ENCODE results near the gene SLC13A2. TPM values are rescaled to one million over a fixed set of nuclear protein-coding genes. Genes with fewer than 3 reads are reported as not detected.

The SLC13A2 gene
- total and polyA plus RNA-seq, 2 of the 4 experiments (the other 2 are of a cell fraction) = not detected

DNA sequence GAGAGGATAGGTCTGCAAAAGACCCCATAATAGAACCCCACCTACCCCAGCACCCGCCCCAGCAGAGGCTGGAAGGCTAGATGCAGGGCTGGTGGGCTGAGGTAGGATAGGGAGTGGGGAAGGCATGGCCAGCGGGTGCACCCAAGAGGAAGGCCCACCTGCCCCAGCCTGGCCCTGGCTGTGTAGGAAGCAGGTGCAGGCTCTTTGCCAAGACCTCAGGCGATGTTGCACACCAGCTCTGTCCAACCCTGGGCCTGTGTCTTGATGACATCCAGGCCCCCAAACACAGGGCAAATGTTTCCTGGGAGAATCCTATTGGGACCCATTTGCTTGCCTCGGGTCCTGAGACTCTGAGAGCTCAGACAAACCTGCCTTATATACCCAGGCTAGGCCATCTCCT, 66.8 kb downstream of the SLC13A2 start:
- no peak overlapping the region for H4K91ac ChIP-seq (ENCODE audit: insufficient read depth, low read depth, low read length)
- no peaks in the 10 kb centered on the region for H3K4me1 ChIP-seq (ENCODE audit: control insufficient read depth, insufficient read depth, low read length)
- H4K8ac ChIP-seq (ENCODE audit: low read depth in 2 of 2, low read length in 2 of 2) = no peak overlapping the region
- H2AFZ ChIP-seq (replicated peaks; ENCODE audit: low read length, poor library complexity) = no peak overlapping the region
- no peaks in the 10 kb centered on the region for H3K9me3 ChIP-seq (ENCODE audit: control insufficient read depth, insufficient read depth, low read length)
- TF ChIP-seq, protein P1, sequence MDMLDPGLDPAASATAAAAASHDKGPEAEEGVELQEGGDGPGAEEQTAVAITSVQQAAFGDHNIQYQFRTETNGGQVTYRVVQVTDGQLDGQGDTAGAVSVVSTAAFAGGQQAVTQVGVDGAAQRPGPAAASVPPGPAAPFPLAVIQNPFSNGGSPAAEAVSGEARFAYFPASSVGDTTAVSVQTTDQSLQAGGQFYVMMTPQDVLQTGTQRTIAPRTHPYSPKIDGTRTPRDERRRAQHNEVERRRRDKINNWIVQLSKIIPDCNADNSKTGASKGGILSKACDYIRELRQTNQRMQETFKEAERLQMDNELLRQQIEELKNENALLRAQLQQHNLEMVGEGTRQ (IDR thresholded peaks at IDR 0.05; ENCODE audit: low read depth, low read length) = no peak
- TF ChIP-seq RAD21 (IDR thresholded peaks at IDR 0.05; ENCODE audit: low read length) = no peak
- no peak for TF ChIP-seq RFX5 (IDR thresholded peaks at IDR 0.05; ENCODE audit: low read depth, low read length)
- TF ChIP-seq SMC3 (IDR thresholded peaks at IDR 0.05; ENCODE audit: low read depth, low read length) = no peak
- TF ChIP-seq MAFK (IDR thresholded peaks at IDR 0.05; ENCODE audit: low read depth, low read length) = no peak
- no peak for TF ChIP-seq CEBPB (IDR thresholded peaks at IDR 0.05; ENCODE audit: low read depth, low read length)
- no peak for TF ChIP-seq CHD1 (IDR thresholded peaks at IDR 0.05; ENCODE audit: low read depth, low read length)
- TF ChIP-seq POLR2A (IDR thresholded peaks at IDR 0.05; ENCODE audit: low read depth, low read length) = no peak
- no peak for TF ChIP-seq NFE2L2 (IDR thresholded peaks at IDR 0.05; ENCODE audit: low read depth, low read length)
- no peak for TF ChIP-seq FOS (IDR thresholded peaks at IDR 0.05; ENCODE audit: low read depth, low read length)
- TF ChIP-seq BHLHE40 (IDR thresholded peaks at IDR 0.05; ENCODE audit: low read depth, low read length) = no peak
- TF ChIP-seq RCOR1 (IDR thresholded peaks at IDR 0.05; ENCODE audit: insufficient replicate concordance, low read length) = no peak
- TF ChIP-seq MXI1 (IDR thresholded peaks at IDR 0.05; ENCODE audit: borderline replicate concordance, low read depth, low read length) = no peak
- H3K14ac ChIP-seq (replicated peaks; ENCODE audit: low read depth, low read length) = no peak overlapping the region
- no peaks in the 10 kb centered on the region for H3K9me1 ChIP-seq (ENCODE audit: insufficient read depth, low read length)
- DNase-seq (no peak), ATAC-seq (ENCODE audit: low read depth) (no peak)
- H2AK5ac ChIP-seq (ENCODE audit: low read depth, low read length) = no peak overlapping the region
- H3K18ac ChIP-seq (ENCODE audit: low read depth, low read length) = no peak overlapping the region
- H3K4ac ChIP-seq (ENCODE audit: low read depth, low read length) = no peak overlapping the region
- H4K20me1 ChIP-seq (ENCODE audit: insufficient read depth, low read length) = no peaks in the 10 kb centered on the region
- ChIA-PET POLR2A (ENCODE audit: unreplicated experiment) (no interaction called here), CTCF (no interaction called here)
- H3K4me3 ChIP-seq (ENCODE audit: insufficient read depth, low read depth, low read length) = no peak overlapping the region
- intact Hi-C loops (cut with micrococcal nuclease) = loop anchor here (1.0 to 10.0 kb wide), 2 partner anchors 46 to 135 kb away; partner anchors contain the start of gene SLC46A1
- H2BK120ac ChIP-seq (ENCODE audit: low read depth, low read length) = no peak overlapping the region
- in situ Hi-C loops (cut with MboI; ENCODE audit: low sequenced_read_pairs) = no loop called here
- dilution Hi-C loops (cut with HindIII; ENCODE audit: low sequenced_read_pairs, unreplicated experiment) = no loop called here
- H2BK5ac ChIP-seq (ENCODE audit: low read depth, low read length, poor library complexity, severe bottlenecking) = no peak overlapping the region
- H4K5ac ChIP-seq (ENCODE audit: low read depth, low read length) = no peak overlapping the region
- H2BK15ac ChIP-seq (ENCODE audit: low read depth, low read length) = no peak overlapping the region
- H2AK9ac ChIP-seq (replicated peaks; ENCODE audit: low read depth, low read length, poor library complexity) = no peak overlapping the region
- H3K36me3 ChIP-seq (ENCODE audit: control insufficient read depth, insufficient read depth, low read length) = no peaks in the 10 kb centered on the region
- H3K9ac ChIP-seq (ENCODE audit: low read depth, low read length) = no peak overlapping the region
- no peaks in the 10 kb centered on the region for H3K79me1 ChIP-seq (ENCODE audit: low read depth in 1 of 2, low read length in 2 of 2)
- no peak overlapping the region for H2BK20ac ChIP-seq (ENCODE audit: low read depth, low read length)
- H3K56ac ChIP-seq (ENCODE audit: extremely low read depth, insufficient read depth, low read length) = no peak overlapping the region
- H3K4me2 ChIP-seq (ENCODE audit: low read depth, low read length) = no peak overlapping the region
- no TSS peak for BruUV-seq (replicated peaks)
- no peak overlapping the region for H3K27ac ChIP-seq (ENCODE audit: insufficient read depth, low read length)
- H3K23ac ChIP-seq (ENCODE audit: low read depth, low read length) = no peak overlapping the region
- WGBS, 2 experiments (ENCODE audit: extremely low coverage in 2 of 2, insufficient read length in 1 of 2) = 33% methylated on average over 1 of the region's 4 CpGs; no CpG with 5 or more reads in 1 of the 2 experiments
- H3K27me3 ChIP-seq (ENCODE audit: control insufficient read depth, insufficient read depth, low read length) = peaks cover 23% of the 10 kb centered on the region
